Measurements from ENCODE around the gene ANKFN1.

Gene ANKFN1

GRCh38 chr17:56152874-56153602 is at the start of gene ANKFN1:
Gene ANKFN1 (plus strand): TSS chr17:56153475. CDS start chr17:56212668, 59,193 bp downstream.
- no peak for DNase-seq (ENCODE audit: low read depth in 3 of 3)

GRCh38 chr17:56108811-56109284 is 44.4 kb upstream of the ANKFN1 start:
- no peak for DNase-seq (ENCODE audit: low read depth in 3 of 3)

GRCh38 chr17:56109836-56110235 is 43.4 kb upstream of the ANKFN1 start:
- no peak for DNase-seq (ENCODE audit: low read depth in 3 of 3)

GRCh38 chr17:56110463-56111135 is 42.7 kb upstream of the ANKFN1 start:
- no peak for DNase-seq (ENCODE audit: low read depth in 3 of 3)

GRCh38 chr17:56111706-56112485 is 41.4 kb upstream of the ANKFN1 start:
- no peak for DNase-seq (ENCODE audit: low read depth in 3 of 3)

- no peak for DNase-seq (ENCODE audit: low read depth in 3 of 3)
Observed at GRCh38 chr17:56113486-56113885, 39.8 kb upstream of the ANKFN1 start.

GRCh38 chr17:56114469-56114868 is 38.8 kb upstream of the ANKFN1 start:
- no peak for DNase-seq (ENCODE audit: low read depth in 3 of 3)

- no peak for DNase-seq (ENCODE audit: low read depth in 3 of 3)
Observed at GRCh38 chr17:56119191-56119590, 34.1 kb upstream of the ANKFN1 start.

- no peak for DNase-seq (ENCODE audit: low read depth in 3 of 3)
Observed at GRCh38 chr17:56119936-56120335, 33.3 kb upstream of the ANKFN1 start.

- DNase-seq (ENCODE audit: low read depth in 3 of 3) = no peak
Observed at GRCh38 chr17:56121191-56122051, 31.9 kb upstream of the ANKFN1 start.

- no peak for DNase-seq (ENCODE audit: low read depth in 3 of 3)
Observed at GRCh38 chr17:56125830-56126819, 27.1 kb upstream of the ANKFN1 start.

- no peak for DNase-seq (ENCODE audit: low read depth in 3 of 3)
Observed at GRCh38 chr17:56130026-56130425, 23.2 kb upstream of the ANKFN1 start.

- no peak for DNase-seq (ENCODE audit: low read depth in 3 of 3)
Observed at GRCh38 chr17:56130631-56131030, 22.6 kb upstream of the ANKFN1 start.

GRCh38 chr17:56131431-56131830 is 21.8 kb upstream of the ANKFN1 start:
- DNase-seq (ENCODE audit: low read depth in 3 of 3) = no peak

- DNase-seq (ENCODE audit: low read depth in 3 of 3) = no peak
Observed at GRCh38 chr17:56136301-56136700, 17.0 kb upstream of the ANKFN1 start.

GRCh38 chr17:56141046-56141839 is 12.0 kb upstream of the ANKFN1 start:
- DNase-seq (ENCODE audit: low read depth in 3 of 3) = no peak

GRCh38 chr17:56142325-56142724 is 10.9 kb upstream of the ANKFN1 start:
- DNase-seq (ENCODE audit: low read depth in 3 of 3) = no peak

GRCh38 chr17:56142781-56143180 is 10.5 kb upstream of the ANKFN1 start:
- no peak for DNase-seq (ENCODE audit: low read depth in 3 of 3)

GRCh38 chr17:56144223-56144622 is 9.1 kb upstream of the ANKFN1 start:
- DNase-seq (ENCODE audit: low read depth in 3 of 3) = no peak

Measured in stimulated activated CD4-positive, alpha-beta T cell treated with anti-CD3 and anti-CD28 coated beads, TNF-alpha, amount 100 ng/mL, for 4 hours (primary cell).